Progenitor cell of endocrine pancreas (in vitro differentiated cells): ENCODE data around the gene COG7. TPM values are rescaled to one million over a fixed set of nuclear protein-coding genes. Genes with fewer than 3 reads are reported as not detected.

ENCODE experiments used
- DNase-seq: peaks from one replicate; pipeline ENCODE4 v3.0.0; 2021; ENCODE audit warnings: low spot score; ENCODE audit not compliant: unreplicated experiment
- H3K27ac Mint-ChIP-seq: 2 replicates; pipeline ENCODE4 v1.8.0; 2021; ENCODE audit warnings: mild to moderate bottlenecking, moderate library complexity, mixed read lengths
- H3K27me3 Mint-ChIP-seq: 2 replicates; pipeline ENCODE4 v1.8.0; 2021; ENCODE audit warnings: mixed read lengths
- H3K36me3 Mint-ChIP-seq: 2 replicates; pipeline ENCODE4 v1.8.0; 2022; ENCODE audit warnings: mixed read lengths; ENCODE audit not compliant: insufficient read depth
- H3K4me1 Mint-ChIP-seq: 2 replicates; pipeline ENCODE4 v1.8.0; 2021; ENCODE audit warnings: low read depth, mixed read lengths
- H3K4me3 Mint-ChIP-seq: 2 replicates; pipeline ENCODE4 v1.8.0; 2021; ENCODE audit warnings: low read depth, mild to moderate bottlenecking, moderate library complexity, mixed read lengths
- H3K9me3 Mint-ChIP-seq: 2 replicates; pipeline ENCODE4 v1.8.0; 2021; ENCODE audit warnings: low read depth, mixed read lengths
- CTCF ChIP-seq: fragments of 200-600 bp; sonication (generic); IDR thresholded peaks from one replicate; pipeline ENCODE4 v1.5.0; 2021; ENCODE audit warnings: antibody characterized with exemption, mild to moderate bottlenecking; ENCODE audit not compliant: unreplicated experiment
- total RNA-seq: library from RNA; stranded (reverse); gene quantifications from 2 replicates; pipeline ENCODE4 v1.2.1, GENCODE V29; 2021

Gene COG7
- total RNA-seq, 1 donor from 2014 or later, result 28.3 TPM

- Mint-ChIP-seq H3K27me3 (no peaks in the 10 kb centered on the region), H3K4me1 (peaks cover 2% of the 10 kb centered on the region), H3K9me3 (no peaks in the 10 kb centered on the region), H3K4me3 (no peak overlapping the region), H3K27ac (no peak overlapping the region), H3K36me3 (peaks cover 15% of the 10 kb centered on the region)
- peak; percentile 90 for TF ChIP-seq CTCF
- no peak for DNase-seq
Observed at GRCh38 chr16:23434380-23434779, 18.6 kb downstream of the COG7 start.

- H3K4me3 Mint-ChIP-seq, result no peak overlapping the region
- no peaks in the 10 kb centered on the region for H3K27me3 Mint-ChIP-seq
- H3K27ac Mint-ChIP-seq, result peak overlapping the region; percentile 82
- H3K4me1 Mint-ChIP-seq, result peaks cover 2% of the 10 kb centered on the region
- DNase-seq, result no peak
- H3K36me3 Mint-ChIP-seq, result peaks cover 12% of the 10 kb centered on the region
- TF ChIP-seq CTCF, result no peak
- H3K9me3 Mint-ChIP-seq, result no peaks in the 10 kb centered on the region
Observed at GRCh38 chr16:23433261-23433920, 19.6 kb downstream of the COG7 start.

GRCh38 chr16:23432176-23433128, 20.5 kb downstream of the COG7 start:
- peaks cover 14% of the 10 kb centered on the region for H3K36me3 Mint-ChIP-seq
- peak overlapping the region; percentile 82 for H3K27ac Mint-ChIP-seq
- no peak for TF ChIP-seq CTCF
- no peaks in the 10 kb centered on the region for H3K9me3 Mint-ChIP-seq
- DNase-seq, result no peak
- H3K4me1 Mint-ChIP-seq, result peaks cover 2% of the 10 kb centered on the region
- no peak overlapping the region for H3K4me3 Mint-ChIP-seq
- H3K27me3 Mint-ChIP-seq, result no peaks in the 10 kb centered on the region

GRCh38 chr16:23428351-23428750, 24.6 kb downstream of the COG7 start:
- no peak for DNase-seq
- no peak overlapping the region for H3K4me3 Mint-ChIP-seq
- peaks cover 11% of the 10 kb centered on the region for H3K36me3 Mint-ChIP-seq
- H3K9me3 Mint-ChIP-seq, result no peaks in the 10 kb centered on the region
- no peaks in the 10 kb centered on the region for H3K27me3 Mint-ChIP-seq
- no peak for TF ChIP-seq CTCF
- H3K27ac Mint-ChIP-seq, result no peak overlapping the region
- peaks cover 1% of the 10 kb centered on the region for H3K4me1 Mint-ChIP-seq

DNA sequence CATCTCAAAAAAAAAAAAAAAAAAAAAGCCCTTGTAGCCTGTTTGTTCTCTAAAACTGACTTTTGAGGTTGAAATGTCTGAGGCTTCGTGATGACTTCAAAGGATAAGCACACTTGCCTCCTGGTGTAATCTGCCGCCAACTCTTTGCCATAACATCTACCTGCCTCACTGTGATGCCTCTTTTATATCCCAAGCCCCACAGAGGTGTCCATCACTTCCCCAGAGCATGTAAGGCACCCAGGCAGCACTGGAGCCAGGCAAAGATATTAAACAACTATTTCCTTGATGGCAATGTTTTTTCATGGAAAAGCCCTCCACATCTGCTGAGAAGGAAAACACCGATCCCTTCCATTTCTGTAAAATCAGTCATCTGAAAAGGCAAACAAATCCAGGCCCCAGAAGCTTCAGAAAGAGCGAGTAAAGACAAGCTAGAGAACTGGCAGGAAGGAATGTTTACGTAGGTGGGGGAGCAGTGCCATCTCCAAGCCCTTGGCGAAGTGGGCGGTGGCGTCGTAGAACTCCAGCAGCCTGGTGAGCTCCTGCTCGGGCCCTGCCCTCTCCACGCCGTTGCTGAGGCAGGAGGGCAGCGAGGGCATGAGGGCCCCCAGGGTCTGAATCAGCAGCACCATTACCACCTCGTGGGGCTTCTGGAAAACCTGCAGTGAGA, 28.6 kb downstream of the COG7 start:
- Mint-ChIP-seq H3K4me1 (no peaks in the 10 kb centered on the region), H3K27me3 (no peaks in the 10 kb centered on the region), H3K4me3 (no peak overlapping the region), H3K9me3 (no peaks in the 10 kb centered on the region), H3K27ac (no peak overlapping the region), H3K36me3 (peaks cover 10% of the 10 kb centered on the region)
- no peak for TF ChIP-seq CTCF
- no peak for DNase-seq
